ACHN (cell line): Measurements from ENCODE around the gene SLC44A4.

Experiments
- DNase-seq: peaks from one replicate; pipeline ENCODE4 v3.0.0-alpha.2; 2015
- in situ Hi-C: cut with HindIII; loops from 2 replicates; pipeline ENCODE4 v1.10.0; 2017; ENCODE audit warnings: low sequenced_read_pairs, low pct_ligation_motif_present, low pct_unique_long_range_greater_than_20kb

SLC44A4 gene

DNA sequence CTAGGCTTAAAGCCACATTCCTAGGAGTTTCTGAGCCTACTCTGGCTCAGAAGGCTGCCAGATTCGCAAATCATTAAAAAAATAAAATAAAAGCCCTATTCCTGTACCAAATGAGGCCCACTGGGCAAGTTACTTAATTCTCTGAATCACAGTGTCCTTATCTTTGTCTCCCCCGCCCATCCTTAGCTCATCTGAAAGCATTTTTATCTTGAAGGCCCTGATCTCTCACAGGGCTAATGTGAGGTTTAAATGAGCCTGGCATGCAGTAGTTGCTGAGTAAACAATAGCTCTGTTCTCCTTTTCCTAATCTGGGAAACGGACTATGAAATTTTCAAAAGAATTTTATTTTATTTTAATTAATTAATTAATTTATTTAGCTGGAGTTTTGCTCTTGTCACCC, 25.2 kb upstream of the SLC44A4 start:
- in situ Hi-C loops, result no loop called here
- DNase-seq, result no peak

DNA sequence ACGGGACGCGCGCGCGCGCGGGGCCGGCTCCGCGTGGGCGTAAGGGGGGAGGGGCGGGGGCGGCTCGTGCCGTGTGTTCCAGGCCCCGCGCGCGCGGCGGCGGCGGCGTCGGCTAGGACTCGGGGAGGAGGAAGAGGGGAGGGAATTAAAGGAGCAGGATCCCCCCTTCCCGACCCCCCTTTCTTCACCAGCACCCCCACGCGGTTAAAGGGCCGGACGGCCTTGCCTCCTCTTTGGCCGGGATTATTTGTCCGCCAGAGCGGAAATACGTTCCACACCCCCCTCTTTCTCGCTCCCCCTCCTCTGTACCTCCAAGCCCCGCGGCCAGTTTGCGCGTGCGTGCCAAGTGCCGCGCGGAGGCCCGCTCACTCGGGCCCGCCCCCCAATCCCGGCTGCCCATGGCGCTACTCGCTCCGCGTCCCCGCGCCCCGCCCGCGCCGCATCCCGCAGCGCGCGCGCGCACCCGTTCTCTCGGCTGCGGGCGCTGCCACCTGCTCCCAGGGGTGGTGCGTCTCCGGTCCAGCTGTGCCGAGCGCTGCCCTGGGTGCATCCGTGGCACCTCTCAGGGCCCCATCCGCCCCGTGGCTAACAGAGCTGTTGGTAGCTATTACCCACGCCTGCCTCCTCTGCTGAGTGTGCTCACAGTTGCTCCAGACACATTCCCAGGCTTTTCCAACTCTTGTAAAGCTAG, 23.3 kb upstream of the SLC44A4 start, which contains the start of gene ZBTB12:
Gene ZBTB12 (minus strand): TSS at position 134 of the 691 bp plus-strand sequence. CDS start 781 bp downstream, outside the sequence.
- in situ Hi-C loops, result no loop called here
- DNase-seq, result peak; percentile 94

DNA sequence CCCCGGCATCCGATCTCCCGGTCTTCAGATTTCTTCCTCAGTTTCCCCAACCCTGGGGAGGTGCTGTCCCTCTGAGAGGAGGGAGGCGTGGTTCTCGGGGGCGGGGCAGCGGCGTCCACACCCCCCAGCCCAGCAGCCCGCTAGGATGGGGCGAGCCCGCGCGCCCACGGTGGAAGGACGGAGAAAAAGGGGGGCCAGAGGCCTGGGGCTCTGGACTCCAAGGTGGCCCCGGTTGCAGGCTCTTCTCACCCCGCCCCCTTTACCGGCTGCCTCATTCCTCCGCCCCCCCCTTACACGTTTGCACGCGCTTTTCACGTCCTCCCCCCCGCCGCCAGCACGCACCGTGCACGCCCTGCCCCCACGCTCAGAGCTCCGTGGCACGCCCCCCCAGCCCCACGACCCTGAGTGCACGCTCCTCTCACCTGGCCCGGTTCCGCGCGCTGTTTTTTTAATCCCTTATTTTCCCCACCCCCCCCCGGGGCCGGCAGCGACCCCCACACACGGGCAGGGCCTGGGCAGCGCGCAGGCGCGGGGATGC, 22.7 kb upstream of the SLC44A4 start:
- DNase-seq, result peak; percentile 40
- in situ Hi-C loops, result no loop called here

- no peak for DNase-seq
- in situ Hi-C loops, result no loop called here
Observed at GRCh38 chr6:31900917-31901414, 22.2 kb upstream of the SLC44A4 start.

GRCh38 chr6:31899882-31900722, 21.3 kb upstream of the SLC44A4 start:
- DNase-seq, result no peak
- in situ Hi-C loops, result no loop called here

DNA sequence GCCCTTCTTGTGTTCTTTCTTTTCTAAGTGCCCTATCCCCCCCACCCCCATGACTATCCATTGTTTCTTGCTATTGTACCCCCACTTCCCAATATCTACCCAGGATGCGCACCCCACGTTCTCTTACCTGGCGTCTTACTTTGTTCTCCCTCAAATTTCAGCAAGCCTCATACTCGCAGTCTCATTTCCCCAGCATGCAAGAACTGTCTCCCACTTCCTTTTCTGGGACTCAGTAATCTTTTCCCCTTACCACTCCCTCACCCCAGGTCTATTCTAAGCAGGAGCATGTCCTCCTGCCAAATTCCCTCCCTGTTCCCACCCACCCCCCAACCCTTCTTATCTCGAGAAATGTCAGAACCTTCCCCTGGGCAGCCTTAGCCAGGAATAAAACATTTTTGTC, 20.4 kb upstream of the SLC44A4 start:
- DNase-seq, result no peak
- in situ Hi-C loops, result no loop called here

GRCh38 chr6:31898383-31899011, 19.7 kb upstream of the SLC44A4 start:
- DNase-seq, result peak; percentile 47
- in situ Hi-C loops, result no loop called here

DNA sequence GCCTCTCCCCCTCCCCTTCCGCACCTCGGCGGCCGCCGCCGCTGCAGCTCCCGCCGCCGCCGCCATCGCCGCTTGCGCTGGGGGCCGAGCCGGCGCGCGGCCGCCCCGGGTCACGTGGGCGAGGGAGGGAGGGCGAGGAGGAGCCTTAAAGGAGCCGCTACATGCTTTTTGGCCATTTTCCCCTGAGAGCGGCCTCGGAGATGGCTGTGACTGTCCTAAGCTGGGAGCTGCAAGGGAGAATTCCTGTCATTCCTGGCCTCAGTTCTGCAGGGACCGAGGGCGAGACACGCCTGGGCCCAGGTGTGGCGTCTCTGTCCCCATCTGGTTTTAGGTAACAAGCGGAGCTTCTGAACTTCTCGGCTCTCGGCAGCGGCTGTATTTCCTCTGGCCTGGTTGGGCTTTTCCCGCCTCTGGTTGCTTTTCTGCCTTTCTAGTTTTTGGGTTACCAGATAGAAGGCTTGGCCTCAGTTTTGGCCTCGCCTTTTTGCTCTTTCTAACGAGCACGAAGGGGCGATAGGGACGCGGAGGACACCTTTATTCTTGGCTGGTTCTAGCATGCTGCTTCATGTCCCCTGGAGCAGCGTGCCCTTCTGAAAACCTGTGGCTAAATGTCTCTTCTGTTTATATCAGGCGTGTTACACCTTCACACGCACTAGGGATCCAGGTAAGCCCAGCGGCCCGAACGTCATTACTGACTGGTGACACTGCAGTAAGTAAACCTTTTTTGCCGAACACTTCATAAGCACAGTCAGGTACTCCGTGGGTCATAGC, 19.0 kb upstream of the SLC44A4 start, which contains the start of gene EHMT2:
Gene EHMT2 (minus strand): TSS at position 87 of the 771 bp plus-strand sequence. CDS start 21 bp downstream, at position 66.
- in situ Hi-C loops, result no loop called here

GRCh38 chr6:31896856-31897611, 18.2 kb upstream of the SLC44A4 start:
- in situ Hi-C loops, result no loop called here
- DNase-seq, result no peak

More for the DNA sequence above, 19.0 kb upstream of the SLC44A4 start, which contains the start of gene EHMT2:
- peak; percentile 76 for DNase-seq

DNA sequence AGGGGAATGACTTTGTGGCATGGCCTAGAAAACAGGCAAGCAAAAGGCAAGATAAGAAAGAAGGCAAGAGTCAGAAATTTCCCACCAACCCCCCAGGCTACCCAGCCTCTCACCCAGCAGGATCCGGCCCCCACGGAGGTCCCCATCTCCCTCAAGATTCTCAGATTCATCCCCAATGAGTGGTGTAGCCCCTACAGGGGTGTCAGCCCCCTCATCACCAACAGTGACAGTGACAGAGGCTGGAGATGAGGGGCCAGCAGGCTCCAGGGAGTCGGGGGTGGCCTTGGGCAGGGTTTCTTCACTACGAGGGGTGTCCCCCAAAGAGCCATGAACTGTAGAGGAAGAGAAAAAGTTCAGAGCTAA, 17.7 kb upstream of the SLC44A4 start:
- no peak for DNase-seq
- in situ Hi-C loops, result no loop called here

DNA sequence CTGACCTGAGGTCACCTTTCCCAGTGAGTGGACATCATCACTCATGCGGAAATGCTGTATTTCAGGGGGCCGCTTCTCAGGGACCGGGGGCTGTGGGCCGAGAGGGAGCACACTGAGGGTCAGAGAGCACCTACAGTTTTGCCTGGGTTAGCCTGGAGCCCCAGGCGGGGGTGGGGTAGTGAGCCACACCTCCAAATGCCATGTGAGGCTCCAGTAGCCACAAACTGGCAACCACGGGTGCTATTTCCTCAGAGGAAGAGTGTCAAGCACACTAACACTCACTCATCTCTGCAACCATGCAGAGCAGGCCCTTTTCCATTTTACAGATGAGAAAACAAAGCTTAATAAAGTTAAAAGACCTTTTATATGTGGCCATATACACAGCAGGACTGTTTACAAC, 14.0 kb upstream of the SLC44A4 start:
- DNase-seq, result peak; percentile 27

DNA sequence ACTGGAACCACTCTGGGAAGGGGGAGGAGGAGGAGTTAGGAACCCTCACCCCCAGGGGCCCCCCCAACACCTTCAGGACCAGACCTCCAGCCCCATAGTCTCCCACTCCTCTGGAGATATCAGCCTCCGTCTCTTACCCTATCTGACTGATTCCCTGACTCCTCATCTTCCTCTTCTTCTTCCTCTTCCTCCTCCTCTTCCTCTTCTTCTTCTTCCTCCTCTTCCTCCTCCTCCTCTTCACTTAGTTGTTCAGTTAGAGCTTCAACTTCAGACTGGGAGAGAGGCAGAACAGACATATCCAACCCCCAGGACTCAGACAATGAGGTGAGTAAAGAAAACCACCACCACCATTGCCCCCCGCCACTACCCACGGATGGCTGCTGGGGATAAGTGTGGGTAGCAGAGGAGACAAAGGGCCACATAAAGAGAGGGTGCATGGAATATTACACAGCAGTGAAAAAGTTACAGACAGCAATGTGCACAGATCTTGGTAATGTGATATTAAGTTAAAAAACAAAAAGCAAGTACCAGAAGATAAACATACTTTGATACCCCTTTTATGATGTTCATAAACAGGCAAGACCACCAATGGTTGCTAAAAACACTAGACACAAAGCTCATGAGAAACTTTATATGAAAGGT, 10.7 kb upstream of the SLC44A4 start:
- in situ Hi-C loops, result no loop called here
- DNase-seq, result no peak

More for the DNA sequence above, 14.0 kb upstream of the SLC44A4 start:
- in situ Hi-C loops, result no loop called here

GRCh38 chr6:31888276-31889258, 9.8 kb upstream of the SLC44A4 start:
- in situ Hi-C loops, result no loop called here
- DNase-seq, result no peak

GRCh38 chr6:31887173-31888007, 8.6 kb upstream of the SLC44A4 start:
- in situ Hi-C loops, result no loop called here
- DNase-seq, result no peak

DNA sequence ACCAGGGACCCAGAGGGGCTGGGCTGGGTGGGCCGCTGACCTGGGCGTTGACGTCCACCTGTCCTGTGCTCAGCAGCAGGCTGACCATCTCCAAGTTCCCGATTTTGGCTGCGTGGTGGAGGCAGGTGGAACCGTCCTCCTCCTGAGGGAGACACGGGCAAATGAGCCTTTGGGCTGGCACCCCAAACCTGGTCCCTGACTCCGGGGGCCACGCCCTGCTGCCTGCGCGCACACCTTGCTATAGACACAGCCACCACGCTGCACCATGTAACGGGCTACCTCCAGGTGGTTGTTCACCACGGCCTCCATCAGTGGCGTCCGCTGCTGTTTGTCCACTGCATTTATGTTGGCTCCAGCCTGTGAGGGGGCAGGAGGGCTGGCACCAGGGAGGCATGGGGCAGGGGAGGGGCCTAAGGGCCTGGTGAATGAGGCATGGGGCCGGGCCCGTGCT, 7.8 kb upstream of the SLC44A4 start:
- DNase-seq, result no peak
- in situ Hi-C loops, result no loop called here
